ENCODE data around the gene GLI1. TPM values are rescaled to one million over a fixed set of nuclear protein-coding genes. Genes with fewer than 3 reads are reported as not detected.

Gene GLI1
- total RNA-seq, 2 donors from 2014 or later = 0.10 to 0.22 TPM

GRCh38 chr12:57476993-57477709 is 17.6 kb downstream of the GLI1 start:
- H3K9me3 ChIP-seq (ENCODE audit: control insufficient read depth, low read length, poor library complexity, severe bottlenecking) = no peaks in the 10 kb centered on the region
- no peak for DNase-seq
- ATAC-seq = no peak
- Mint-ChIP-seq H3K27me3 (no peaks in the 10 kb centered on the region), H3K36me3 (ENCODE audit: low read depth) (peaks cover 16% of the 10 kb centered on the region), H3K4me3 (peak overlapping the region; percentile 98), H3K4me1 (peaks cover 73% of the 10 kb centered on the region), H3K27ac (peak overlapping the region; percentile 100)

DNA sequence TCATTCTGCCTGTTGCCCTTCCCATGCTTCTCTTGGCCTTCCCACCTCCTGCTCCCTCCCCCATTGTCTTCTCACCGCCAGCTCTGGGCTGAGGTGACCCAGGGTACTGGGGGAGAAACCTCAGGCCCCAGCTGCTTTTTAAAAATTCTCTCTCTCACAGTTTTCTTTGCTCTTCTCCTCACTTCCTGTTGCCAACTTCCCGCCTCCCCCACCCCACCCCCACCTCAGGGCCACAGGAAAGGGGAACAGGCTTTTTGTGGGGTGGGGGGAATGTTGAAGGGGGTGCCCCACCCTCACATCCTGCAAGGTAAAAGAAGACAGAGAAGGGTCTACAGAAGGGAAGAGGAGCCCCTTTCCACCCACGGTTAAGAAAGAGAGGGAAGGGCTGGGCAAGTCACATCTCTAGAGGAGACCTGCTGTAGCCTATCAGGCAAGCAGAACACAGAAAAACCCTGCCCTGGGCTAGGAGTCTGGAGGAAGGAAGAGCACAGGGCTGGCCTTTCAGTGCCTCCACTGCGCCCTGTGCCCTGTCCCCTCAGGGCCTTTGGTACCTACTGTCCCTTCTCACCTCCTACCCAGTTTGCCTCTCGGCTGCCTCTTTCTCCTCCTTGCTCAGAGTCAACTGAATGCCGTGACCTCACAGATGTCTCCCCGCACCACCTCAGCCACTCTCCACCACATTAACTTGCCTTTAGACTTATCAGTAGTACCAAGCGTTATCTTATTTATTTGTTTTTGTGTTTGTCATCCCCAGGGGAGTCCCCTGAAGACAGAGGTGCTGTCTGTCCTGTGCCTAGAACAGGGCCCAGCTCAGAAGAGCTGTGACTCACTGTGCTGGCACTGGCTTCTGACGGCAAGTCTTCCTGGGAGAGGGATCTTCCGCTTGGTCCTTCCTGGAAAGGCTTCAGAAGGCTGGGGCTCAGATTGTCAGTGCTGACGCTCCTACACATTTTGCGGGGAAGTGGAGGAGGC is 18.4 kb downstream of the GLI1 start:
- H3K27me3 Mint-ChIP-seq = no peaks in the 10 kb centered on the region
- H3K27ac Mint-ChIP-seq = peak overlapping the region; percentile 100
- H3K9me3 ChIP-seq (ENCODE audit: control insufficient read depth, low read length, poor library complexity, severe bottlenecking) = no peaks in the 10 kb centered on the region
- peak in 2 of 3 donors; percentile 32 to 65 for DNase-seq
- H3K4me1 Mint-ChIP-seq = peaks cover 67% of the 10 kb centered on the region
- ATAC-seq = peak; percentile 70
- peak overlapping the region; percentile 98 for H3K4me3 Mint-ChIP-seq
- H3K36me3 Mint-ChIP-seq (ENCODE audit: low read depth) = peaks cover 16% of the 10 kb centered on the region

DNA sequence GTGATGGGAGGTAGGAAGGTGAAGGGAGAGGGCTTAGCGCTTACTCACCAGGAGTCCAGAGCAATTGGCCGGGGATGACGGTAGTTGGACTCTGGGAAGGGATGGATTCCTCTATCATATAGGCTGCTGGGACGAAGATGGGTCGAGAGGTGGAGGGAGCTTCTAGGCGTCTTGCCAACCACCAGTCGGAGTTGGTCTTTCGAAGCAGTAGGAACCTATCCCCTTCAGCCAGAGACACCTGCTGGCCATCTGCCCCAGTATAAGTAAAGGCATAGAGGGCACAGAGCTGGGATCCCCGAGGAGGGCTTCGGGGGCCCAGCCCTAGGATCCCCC is 19.4 kb downstream of the GLI1 start:
- peak overlapping the region; percentile 100 for H3K27ac Mint-ChIP-seq
- peaks cover 11% of the 10 kb centered on the region for H3K36me3 Mint-ChIP-seq (ENCODE audit: low read depth)
- H3K9me3 ChIP-seq (ENCODE audit: control insufficient read depth, low read length, poor library complexity, severe bottlenecking) = no peaks in the 10 kb centered on the region
- H3K4me1 Mint-ChIP-seq = peaks cover 68% of the 10 kb centered on the region
- H3K27me3 Mint-ChIP-seq = no peaks in the 10 kb centered on the region
- ATAC-seq = no peak
- DNase-seq = no peak
- H3K4me3 Mint-ChIP-seq = peak overlapping the region; percentile 98

GRCh38 chr12:57479376-57480115 is 20.0 kb downstream of the GLI1 start, which contains the start of gene ARHGAP9:
ARHGAP9 (minus strand) TSS chr12:57479866; CDS start chr12:57479406, 460 bp downstream.
- Mint-ChIP-seq H3K4me1 (peaks cover 62% of the 10 kb centered on the region), H3K36me3 (ENCODE audit: low read depth) (peaks cover 5% of the 10 kb centered on the region), H3K27ac (peak within 1 kb of the TSS; percentile 100), H3K27me3 (no peaks in the 10 kb centered on the region), H3K4me3 (peak within 1 kb of the TSS; percentile 98)
- H3K9me3 ChIP-seq (ENCODE audit: control insufficient read depth, low read length, poor library complexity, severe bottlenecking) = no peaks in the 10 kb centered on the region
- DNase-seq = peak in 2 of 3 donors; percentile 40 to 47
- ATAC-seq = peak; percentile 69

DNA sequence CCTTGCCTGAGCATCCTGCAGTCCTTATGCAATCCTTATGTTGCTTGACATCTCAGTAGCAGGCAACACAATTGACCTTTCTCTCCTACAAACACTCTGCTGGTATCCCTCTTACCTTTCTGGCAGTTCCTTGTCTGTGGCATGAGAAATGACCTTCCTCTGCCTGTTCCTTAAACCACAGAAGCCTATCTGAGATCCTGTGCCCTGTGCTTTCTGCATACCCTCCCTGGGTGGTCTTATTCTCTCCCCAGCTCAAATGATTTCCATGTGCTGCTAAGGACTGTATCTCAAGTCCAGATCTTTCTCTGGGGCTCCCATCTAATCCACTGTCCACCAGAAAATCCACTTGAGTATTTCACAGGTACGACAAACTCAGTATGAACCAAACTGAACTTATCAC is 22.1 kb downstream of the GLI1 start:
- Mint-ChIP-seq H3K36me3 (ENCODE audit: low read depth) (peaks cover 3% of the 10 kb centered on the region), H3K27me3 (no peaks in the 10 kb centered on the region), H3K27ac (peak overlapping the region; percentile 100), H3K4me1 (peaks cover 52% of the 10 kb centered on the region), H3K4me3 (no peak overlapping the region)
- ATAC-seq (no peak), DNase-seq (no peak)
- no peaks in the 10 kb centered on the region for H3K9me3 ChIP-seq (ENCODE audit: control insufficient read depth, low read length, poor library complexity, severe bottlenecking)

DNA sequence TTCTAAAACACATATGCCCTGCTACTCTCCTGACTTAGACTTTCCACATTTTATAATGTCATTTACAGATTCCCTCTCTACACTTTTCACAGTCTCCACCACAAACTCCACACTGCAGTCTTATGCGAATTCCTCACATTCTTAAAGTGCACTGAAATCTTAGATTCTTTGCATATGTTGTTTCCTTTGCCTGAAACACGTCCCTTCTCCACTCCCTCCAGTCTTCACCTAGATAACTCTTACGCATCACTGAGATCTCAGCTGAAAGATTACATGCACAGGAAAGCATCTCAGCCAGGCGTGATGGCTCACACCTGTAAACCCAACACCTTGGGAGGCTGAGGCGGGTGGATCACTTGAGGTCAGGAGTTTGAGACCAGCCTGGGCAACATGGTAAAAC is 23.9 kb downstream of the GLI1 start:
- DNase-seq = no peak
- ATAC-seq = no peak
- peaks cover 42% of the 10 kb centered on the region for H3K4me1 Mint-ChIP-seq
- H3K4me3 Mint-ChIP-seq = no peak overlapping the region
- peak overlapping the region; percentile 100 for H3K27ac Mint-ChIP-seq
- H3K9me3 ChIP-seq (ENCODE audit: control insufficient read depth, low read length, poor library complexity, severe bottlenecking) = no peaks in the 10 kb centered on the region
- H3K27me3 Mint-ChIP-seq = no peaks in the 10 kb centered on the region
- H3K36me3 Mint-ChIP-seq (ENCODE audit: low read depth) = peaks cover 2% of the 10 kb centered on the region

- no peaks in the 10 kb centered on the region for H3K27me3 Mint-ChIP-seq
- ATAC-seq = no peak
- no peaks in the 10 kb centered on the region for H3K9me3 ChIP-seq (ENCODE audit: control insufficient read depth, low read length, poor library complexity, severe bottlenecking)
- H3K4me3 Mint-ChIP-seq = no peak overlapping the region
- peaks cover 2% of the 10 kb centered on the region for H3K36me3 Mint-ChIP-seq (ENCODE audit: low read depth)
- DNase-seq = no peak
- H3K27ac Mint-ChIP-seq = no peak overlapping the region
- H3K4me1 Mint-ChIP-seq = peaks cover 32% of the 10 kb centered on the region
Measured at GRCh38 chr12:57485695-57486094, 26.1 kb downstream of the GLI1 start.

GRCh38 chr12:57487055-57487596 is 27.5 kb downstream of the GLI1 start:
- H3K4me3 Mint-ChIP-seq = no peak overlapping the region
- no peak for ATAC-seq
- H3K9me3 ChIP-seq (ENCODE audit: control insufficient read depth, low read length, poor library complexity, severe bottlenecking) = no peaks in the 10 kb centered on the region
- peaks cover 8% of the 10 kb centered on the region for H3K36me3 Mint-ChIP-seq (ENCODE audit: low read depth)
- H3K27ac Mint-ChIP-seq = peak overlapping the region; percentile 97
- H3K4me1 Mint-ChIP-seq = peaks cover 28% of the 10 kb centered on the region
- no peaks in the 10 kb centered on the region for H3K27me3 Mint-ChIP-seq
- no peak for DNase-seq

- DNase-seq (peak; percentile 80 to 87 (median 82)), ATAC-seq (peak; percentile 98)
- Mint-ChIP-seq H3K4me3 (peak within 1 kb of the TSS; percentile 98), H3K4me1 (peaks cover 31% of the 10 kb centered on the region), H3K36me3 (ENCODE audit: low read depth) (peaks cover 8% of the 10 kb centered on the region), H3K27me3 (no peaks in the 10 kb centered on the region), H3K27ac (peak within 1 kb of the TSS; percentile 97)
- no peaks in the 10 kb centered on the region for H3K9me3 ChIP-seq (ENCODE audit: control insufficient read depth, low read length, poor library complexity, severe bottlenecking)
Measured at GRCh38 chr12:57487597-57488401, 28.2 kb downstream of the GLI1 start, which contains the start of gene MARS1. MARS1 (plus strand) TSS chr12:57488068; CDS start chr12:57488091, 23 bp downstream.

- no peaks in the 10 kb centered on the region for H3K27me3 Mint-ChIP-seq
- H3K9me3 ChIP-seq (ENCODE audit: control insufficient read depth, low read length, poor library complexity, severe bottlenecking) = no peaks in the 10 kb centered on the region
- H3K4me3 Mint-ChIP-seq = peak overlapping the region; percentile 98
- H3K27ac Mint-ChIP-seq = peak overlapping the region; percentile 97
- peaks cover 8% of the 10 kb centered on the region for H3K36me3 Mint-ChIP-seq (ENCODE audit: low read depth)
- peaks cover 27% of the 10 kb centered on the region for H3K4me1 Mint-ChIP-seq
- ATAC-seq (no peak), DNase-seq (no peak)
Measured at GRCh38 chr12:57488402-57489156, 29.0 kb downstream of the GLI1 start.

DNA sequence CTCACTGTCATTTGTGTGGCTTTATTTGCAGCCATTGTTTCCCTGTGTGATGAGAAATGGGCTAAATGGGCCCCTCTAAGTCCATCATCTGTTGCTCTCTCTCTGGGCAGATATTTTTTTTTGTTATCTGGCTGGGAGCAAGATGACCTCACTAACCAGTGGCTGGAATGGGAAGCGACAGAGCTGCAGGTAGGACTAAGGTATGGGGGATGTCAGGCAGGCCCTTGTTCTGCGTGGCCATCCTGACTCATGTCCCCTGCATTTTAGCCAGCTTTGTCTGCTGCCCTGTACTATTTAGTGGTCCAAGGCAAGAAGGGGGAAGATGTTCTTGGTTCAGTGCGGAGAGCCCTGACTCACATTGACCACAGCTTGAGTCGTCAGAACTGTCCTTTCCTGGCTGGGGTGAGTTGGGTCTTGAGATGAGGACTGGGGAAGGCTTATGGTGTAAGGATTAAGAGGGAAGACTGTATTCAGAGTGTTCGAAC is 29.6 kb downstream of the GLI1 start:
- no peaks in the 10 kb centered on the region for H3K9me3 ChIP-seq (ENCODE audit: control insufficient read depth, low read length, poor library complexity, severe bottlenecking)
- ATAC-seq (no peak), DNase-seq (no peak)
- Mint-ChIP-seq H3K4me1 (peaks cover 26% of the 10 kb centered on the region), H3K27me3 (no peaks in the 10 kb centered on the region), H3K36me3 (ENCODE audit: low read depth) (peaks cover 8% of the 10 kb centered on the region), H3K27ac (peak overlapping the region; percentile 97), H3K4me3 (peak overlapping the region; percentile 98)

All from T-helper 17 cell (primary cell).